ENCODE data around the gene ENGASE.

Gene ENGASE

DNA sequence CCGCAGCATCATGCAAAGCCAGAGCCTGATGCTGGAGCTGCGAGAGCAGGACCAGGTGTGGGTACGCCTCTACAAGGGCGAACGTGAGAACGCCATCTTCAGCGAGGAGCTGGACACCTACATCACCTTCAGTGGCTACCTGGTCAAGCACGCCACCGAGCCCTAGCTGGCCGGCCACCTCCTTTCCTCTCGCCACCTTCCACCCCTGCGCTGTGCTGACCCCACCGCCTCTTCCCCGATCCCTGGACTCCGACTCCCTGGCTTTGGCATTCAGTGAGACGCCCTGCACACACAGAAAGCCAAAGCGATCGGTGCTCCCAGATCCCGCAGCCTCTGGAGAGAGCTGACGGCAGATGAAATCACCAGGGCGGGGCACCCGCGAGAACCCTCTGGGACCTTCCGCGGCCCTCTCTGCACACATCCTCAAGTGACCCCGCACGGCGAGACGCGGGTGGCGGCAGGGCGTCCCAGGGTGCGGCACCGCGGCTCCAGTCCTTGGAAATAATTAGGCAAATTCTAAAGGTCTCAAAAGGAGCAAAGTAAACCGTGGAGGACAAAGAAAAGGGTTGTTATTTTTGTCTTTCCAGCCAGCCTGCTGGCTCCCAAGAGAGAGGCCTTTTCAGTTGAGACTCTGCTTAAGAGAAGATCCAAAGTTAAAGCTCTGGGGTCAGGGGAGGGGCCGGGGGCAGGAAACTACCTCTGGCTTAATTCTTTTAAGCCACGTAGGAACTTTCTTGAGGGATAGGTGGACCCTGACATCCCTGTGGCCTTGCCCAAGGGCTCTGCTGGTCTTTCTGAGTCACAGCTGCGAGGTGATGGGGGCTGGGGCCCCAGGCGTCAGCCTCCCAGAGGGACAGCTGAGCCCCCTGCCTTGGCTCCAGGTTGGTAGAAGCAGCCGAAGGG lies 26.4 kb upstream of the ENGASE start:
- in situ Hi-C loops (cut with HindIII; ENCODE audit: low sequenced_read_pairs): no loop called here
- TF ChIP-seq, protein P1, sequence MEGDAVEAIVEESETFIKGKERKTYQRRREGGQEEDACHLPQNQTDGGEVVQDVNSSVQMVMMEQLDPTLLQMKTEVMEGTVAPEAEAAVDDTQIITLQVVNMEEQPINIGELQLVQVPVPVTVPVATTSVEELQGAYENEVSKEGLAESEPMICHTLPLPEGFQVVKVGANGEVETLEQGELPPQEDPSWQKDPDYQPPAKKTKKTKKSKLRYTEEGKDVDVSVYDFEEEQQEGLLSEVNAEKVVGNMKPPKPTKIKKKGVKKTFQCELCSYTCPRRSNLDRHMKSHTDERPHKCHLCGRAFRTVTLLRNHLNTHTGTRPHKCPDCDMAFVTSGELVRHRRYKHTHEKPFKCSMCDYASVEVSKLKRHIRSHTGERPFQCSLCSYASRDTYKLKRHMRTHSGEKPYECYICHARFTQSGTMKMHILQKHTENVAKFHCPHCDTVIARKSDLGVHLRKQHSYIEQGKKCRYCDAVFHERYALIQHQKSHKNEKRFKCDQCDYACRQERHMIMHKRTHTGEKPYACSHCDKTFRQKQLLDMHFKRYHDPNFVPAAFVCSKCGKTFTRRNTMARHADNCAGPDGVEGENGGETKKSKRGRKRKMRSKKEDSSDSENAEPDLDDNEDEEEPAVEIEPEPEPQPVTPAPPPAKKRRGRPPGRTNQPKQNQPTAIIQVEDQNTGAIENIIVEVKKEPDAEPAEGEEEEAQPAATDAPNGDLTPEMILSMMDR (IDR thresholded peaks at IDR 0.05; ENCODE audit: low read depth, low read length): no peak
- no peak overlapping the region for H3K4me3 ChIP-seq (ENCODE audit: low read depth, low read length)
- no peak for DNase-seq (ENCODE audit: low read depth, low spot score)

DNA sequence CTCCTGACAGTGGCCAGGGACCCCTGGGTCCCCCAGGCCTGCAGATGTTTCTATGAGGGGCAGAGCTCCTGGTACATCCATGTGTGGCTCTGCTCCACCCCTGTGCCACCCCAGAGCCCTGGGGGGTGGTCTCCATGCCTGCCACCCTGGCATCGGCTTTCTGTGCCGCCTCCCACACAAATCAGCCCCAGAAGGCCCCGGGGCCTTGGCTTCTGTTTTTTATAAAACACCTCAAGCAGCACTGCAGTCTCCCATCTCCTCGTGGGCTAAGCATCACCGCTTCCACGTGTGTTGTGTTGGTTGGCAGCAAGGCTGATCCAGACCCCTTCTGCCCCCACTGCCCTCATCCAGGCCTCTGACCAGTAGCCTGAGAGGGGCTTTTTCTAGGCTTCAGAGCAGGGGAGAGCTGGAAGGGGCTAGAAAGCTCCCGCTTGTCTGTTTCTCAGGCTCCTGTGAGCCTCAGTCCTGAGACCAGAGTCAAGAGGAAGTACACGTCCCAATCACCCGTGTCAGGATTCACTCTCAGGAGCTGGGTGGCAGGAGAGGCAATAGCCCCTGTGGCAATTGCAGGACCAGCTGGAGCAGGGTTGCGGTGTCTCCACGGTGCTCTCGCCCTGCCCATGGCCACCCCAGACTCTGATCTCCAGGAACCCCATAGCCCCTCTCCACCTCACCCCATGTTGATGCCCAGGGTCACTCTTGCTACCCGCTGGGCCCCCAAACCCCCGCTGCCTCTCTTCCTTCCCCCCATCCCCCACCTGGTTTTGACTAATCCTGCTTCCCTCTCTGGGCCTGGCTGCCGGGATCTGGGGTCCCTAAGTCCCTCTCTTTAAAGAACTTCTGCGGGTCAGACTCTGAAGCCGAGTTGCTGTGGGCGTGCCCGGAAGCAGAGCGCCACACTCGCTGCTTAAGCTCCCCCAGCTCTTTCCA lies 25.5 kb upstream of the ENGASE start:
- no peak overlapping the region for H3K4me3 ChIP-seq (ENCODE audit: low read depth, low read length)
- in situ Hi-C loops (cut with HindIII; ENCODE audit: low sequenced_read_pairs): no loop called here
- DNase-seq (ENCODE audit: low read depth, low spot score): no peak
- TF ChIP-seq, protein P1 (IDR thresholded peaks at IDR 0.05; ENCODE audit: low read depth, low read length): no peak

GRCh38 chr17:79049821-79050220 lies 24.8 kb upstream of the ENGASE start:
- H3K4me3 ChIP-seq (ENCODE audit: low read depth, low read length): no peak overlapping the region
- in situ Hi-C loops (cut with HindIII; ENCODE audit: low sequenced_read_pairs): no loop called here
- no peak for DNase-seq (ENCODE audit: low read depth, low spot score)
- TF ChIP-seq, protein P1 (IDR thresholded peaks at IDR 0.05; ENCODE audit: low read depth, low read length): no peak

DNA sequence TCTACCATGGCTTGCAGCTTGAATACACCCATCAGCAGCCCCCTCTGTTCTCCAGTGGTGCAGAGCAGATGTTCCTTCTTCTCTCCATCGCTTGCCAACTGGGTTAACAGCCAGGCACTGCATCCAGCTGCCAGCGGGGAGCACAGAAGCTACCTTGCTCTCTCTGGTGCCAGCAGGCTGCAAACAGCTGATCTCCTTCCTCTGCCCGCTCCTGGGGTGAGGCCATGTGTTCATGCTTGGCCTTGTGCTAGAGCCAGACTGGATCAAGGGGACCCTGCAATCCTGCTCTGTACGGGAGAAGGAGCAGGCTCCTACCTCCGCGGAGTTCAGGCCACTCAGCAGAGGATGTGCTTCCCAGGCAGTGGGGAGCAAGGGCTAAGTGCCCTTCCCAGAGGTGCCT lies 24.1 kb upstream of the ENGASE start:
- in situ Hi-C loops (cut with HindIII; ENCODE audit: low sequenced_read_pairs): no loop called here
- DNase-seq (ENCODE audit: low read depth, low spot score): no peak
- TF ChIP-seq, protein P1 (IDR thresholded peaks at IDR 0.05; ENCODE audit: low read depth, low read length): no peak
- no peak overlapping the region for H3K4me3 ChIP-seq (ENCODE audit: low read depth, low read length)

DNA sequence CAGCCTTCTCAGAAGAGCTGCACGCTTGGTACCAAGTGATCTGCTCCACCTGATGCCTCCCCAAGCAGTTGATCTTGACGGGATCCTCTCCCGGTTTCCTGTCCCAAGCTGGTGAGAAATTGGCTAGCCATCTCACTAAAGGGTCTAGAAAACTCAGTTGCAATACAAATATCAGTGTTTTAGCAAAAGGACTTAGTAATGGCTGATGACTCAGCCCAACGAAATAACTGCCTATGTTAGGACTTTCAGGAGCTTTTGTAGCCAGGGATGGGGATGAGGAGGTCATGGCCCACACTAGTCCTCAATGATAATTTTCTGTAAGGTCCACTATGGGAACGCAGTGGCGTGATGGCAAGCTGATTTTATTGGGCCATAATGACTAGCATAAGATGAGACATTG lies 23.3 kb upstream of the ENGASE start:
- in situ Hi-C loops (cut with HindIII; ENCODE audit: low sequenced_read_pairs): no loop called here

DNA sequence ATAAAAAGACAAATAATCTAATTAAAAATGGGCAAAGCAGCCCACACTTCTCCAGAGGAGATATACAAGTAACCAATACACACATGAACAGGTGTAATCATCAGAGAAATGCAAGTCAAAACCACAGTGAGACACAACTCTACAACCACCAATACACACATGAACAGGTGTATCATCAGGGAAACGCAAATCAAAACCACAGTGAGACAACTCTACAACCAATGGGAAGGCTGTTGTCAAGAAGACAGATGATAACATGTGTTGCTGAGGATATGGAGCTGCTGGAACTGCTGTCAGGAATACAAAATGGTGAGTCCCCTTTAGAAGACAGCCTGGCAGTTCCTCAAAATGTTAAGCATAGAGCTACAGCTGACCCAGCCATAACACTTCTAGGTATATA lies 22.5 kb upstream of the ENGASE start:
- TF ChIP-seq, protein P1 (IDR thresholded peaks at IDR 0.05; ENCODE audit: low read depth, low read length): no peak
- H3K4me3 ChIP-seq (ENCODE audit: low read depth, low read length): no peak overlapping the region
- no peak for DNase-seq (ENCODE audit: low read depth, low spot score)
- in situ Hi-C loops (cut with HindIII; ENCODE audit: low sequenced_read_pairs): no loop called here

More for the DNA sequence above, 23.3 kb upstream of the ENGASE start:
- no peak overlapping the region for H3K4me3 ChIP-seq (ENCODE audit: low read depth, low read length)
- DNase-seq (ENCODE audit: low read depth, low spot score): no peak
- TF ChIP-seq, protein P1 (IDR thresholded peaks at IDR 0.05; ENCODE audit: low read depth, low read length): no peak
